ENCODE measurements around the gene CRK.
"Not testable (repeated sequence)": the region's sequence is repeated elsewhere in the genome, so short reads cannot be mapped to it uniquely, and the experiment has no call there.

Gene CRK

DNA sequence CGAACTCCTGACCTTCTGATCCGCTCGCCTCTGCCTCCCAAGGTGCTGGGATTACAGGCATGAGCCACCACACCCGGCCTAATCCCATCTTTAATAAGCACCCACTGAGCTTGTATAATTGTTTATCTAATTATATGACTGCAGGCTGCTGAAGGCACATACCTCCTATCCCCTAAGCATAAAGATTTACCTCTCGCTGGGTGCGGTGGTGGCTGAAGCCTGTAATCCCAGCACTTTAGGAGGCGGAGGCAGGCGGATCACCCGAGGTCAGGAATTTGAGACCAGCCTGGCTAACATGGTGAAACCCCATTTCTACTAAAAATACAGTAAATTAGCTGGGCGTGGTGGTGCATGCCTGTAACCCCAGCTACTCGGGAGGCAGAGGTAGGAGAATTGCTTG, 35.9 kb downstream of the CRK start:
- no peak for DNase-seq

DNA sequence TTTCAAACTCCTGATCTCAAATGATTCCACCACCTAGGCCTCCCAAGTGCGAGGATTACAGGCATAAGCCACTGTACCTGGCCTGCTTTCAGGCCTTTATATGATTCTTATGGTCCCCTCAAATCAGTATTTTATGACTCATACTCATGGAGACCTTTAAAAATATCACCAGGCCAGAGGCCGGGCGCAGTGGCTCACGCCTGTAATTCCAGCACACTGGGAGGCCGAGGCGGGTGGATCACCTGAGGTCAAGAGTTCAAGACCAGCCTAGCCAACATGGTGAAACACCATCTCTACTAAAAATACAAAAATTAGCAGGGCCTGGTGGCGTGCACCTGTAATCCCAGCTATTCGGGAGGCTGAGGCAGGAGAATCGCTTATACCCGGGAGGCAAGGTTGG, 37.6 kb downstream of the CRK start:
- not testable (repeated sequence) for DNase-seq

DNA sequence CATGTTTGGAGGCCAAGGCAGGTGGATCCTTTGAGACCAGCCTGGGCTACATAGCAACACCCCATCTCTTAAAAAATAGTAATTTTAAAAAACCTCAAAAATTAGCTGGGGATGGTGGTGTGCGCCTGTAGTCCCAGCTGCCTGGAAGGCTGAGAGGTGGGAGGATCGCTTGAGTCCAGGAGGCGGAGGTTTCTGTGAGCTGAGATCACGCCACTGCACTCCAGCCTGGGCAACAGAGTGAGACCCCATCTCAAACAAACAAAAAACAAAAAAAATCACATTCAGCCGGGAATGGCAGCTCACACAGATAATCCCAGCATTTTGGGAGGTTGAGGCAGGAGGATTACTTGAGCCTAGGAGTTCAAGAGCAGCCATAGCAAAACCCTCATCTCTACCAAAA, 39.6 kb downstream of the CRK start:
- DNase-seq, result no peak

DNA sequence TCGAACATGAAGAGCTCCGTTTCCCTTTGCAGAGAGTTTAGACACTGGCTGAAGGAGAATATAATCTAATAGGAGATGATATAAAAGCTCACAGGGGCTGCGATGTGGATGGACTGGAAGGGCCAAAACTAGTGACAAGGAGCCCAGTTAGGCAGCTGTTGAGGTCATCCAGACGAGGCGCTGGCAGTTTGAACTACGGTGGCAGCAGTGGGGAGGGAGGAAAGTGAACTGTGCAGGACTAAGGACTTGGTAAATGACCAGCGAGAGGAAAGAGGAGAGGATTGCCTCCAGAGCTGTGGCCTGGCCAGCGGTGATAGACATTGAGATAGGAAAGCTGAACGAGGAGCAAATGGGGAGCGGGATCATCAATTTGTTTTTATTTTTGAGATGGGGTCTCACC, 41.4 kb downstream of the CRK start:
- no peak for DNase-seq

DNA sequence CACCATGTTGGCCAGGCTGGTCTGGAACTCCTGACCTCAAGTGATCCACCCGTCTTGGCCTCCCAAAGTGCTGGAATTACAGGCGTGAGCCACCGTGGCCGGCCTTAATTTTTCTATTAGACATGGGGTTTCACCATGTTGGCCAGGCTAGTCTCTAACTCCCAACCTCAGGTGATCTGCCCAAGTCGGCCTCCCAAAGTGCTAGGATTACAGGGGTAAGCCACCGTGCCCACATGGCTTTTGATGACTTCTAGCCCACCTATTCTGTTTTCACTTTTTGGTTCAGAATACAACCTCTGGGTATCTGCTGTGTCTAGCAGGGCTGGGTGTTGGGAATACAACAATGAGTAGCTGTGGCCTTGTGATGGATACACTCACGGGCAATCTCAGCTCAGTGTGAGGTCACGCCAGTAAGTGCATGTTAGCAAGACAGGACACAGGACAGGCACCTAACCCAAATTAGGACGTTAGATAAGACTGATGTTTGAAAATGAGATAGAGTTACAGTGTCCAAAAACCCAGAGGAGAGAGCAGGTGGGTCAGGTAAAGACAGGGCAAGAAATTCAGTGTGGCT, 41.9 kb downstream of the CRK start:
- DNase-seq, result no peak

DNA sequence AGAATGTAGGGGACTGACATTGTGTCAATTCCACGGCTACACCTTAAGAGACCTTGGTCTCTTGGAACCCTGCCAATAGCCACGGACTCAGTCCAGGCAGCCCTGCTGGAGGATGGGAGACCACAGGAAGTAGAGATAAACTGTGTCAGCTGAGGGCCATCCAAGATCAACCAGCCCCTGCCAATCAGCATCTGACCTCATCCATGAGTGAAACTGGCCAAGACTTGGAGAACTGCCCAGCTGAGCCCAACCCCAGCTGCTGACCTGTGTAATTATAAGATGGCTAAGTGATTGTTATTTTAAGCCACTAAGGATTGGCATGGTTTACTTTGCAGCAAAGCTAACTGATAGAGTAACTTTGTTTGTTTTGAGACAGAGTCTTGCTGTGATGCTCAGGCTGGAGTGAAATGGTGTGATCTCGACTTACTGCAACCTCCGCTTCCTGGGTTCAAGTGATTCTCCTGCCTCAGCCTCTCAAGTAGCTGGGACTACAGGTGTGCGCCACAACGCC, 42.7 kb downstream of the CRK start:
- DNase-seq, result no peak

DNA sequence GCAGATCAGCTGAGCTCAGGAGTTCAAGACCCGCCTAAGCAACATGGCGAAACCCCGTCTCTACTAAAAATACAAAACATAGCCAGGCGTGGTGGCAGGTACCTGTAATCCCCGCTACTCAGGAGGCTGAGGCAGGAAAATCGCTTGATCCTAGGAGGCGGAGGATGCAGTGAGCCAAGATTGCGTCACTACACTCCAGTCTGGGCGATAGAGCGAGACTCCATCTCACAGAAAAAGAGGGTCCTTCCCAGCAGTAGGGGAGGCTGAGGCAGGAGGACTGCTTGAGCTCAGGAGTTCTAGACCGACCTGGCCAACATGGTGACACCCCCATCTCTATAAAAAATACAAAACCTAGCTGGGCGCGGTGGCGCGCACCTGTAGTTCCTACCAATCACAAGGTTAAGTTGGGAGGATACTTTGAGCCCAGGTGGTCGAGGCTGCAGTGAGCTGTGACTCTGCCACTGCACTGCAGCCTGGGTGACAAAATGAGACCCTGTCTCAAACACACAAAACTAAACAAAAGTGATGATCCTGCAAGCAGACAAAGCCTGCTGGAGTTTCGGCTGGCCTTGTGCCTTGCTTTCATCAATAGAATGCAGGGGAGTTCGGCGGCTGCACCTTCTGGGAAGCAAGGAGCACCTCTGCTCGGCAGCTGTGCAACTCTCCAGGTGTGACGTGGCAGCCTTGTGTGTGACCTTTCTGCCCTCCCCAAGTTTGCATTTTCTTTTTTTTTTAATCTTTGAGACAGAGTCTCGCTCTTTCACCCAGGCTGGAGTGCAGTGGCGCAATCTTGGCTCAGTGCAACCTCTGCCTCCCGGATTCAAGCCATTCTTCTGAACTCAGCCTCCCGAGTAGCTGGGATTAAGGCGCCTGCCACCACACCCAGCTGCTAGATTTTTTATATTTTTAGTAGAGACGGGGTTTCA, 43.6 kb downstream of the CRK start:
- no peak for DNase-seq

DNA sequence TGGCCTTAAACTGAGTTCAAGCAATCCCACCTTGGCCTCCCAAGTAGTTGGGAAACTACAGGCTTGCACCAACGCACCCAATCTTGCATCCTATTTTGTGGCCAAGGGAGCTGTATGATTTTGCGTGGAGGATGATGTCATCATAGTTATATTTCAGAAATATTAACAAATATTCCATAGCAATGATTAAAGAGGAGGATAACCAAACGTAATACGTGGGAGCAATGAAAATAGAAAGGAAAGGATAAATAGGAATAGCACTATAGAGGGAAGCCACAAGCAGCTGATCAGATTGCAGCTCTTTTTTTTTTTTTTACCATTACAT, 53.8 kb downstream of the CRK start:
- no peak for DNase-seq

DNA sequence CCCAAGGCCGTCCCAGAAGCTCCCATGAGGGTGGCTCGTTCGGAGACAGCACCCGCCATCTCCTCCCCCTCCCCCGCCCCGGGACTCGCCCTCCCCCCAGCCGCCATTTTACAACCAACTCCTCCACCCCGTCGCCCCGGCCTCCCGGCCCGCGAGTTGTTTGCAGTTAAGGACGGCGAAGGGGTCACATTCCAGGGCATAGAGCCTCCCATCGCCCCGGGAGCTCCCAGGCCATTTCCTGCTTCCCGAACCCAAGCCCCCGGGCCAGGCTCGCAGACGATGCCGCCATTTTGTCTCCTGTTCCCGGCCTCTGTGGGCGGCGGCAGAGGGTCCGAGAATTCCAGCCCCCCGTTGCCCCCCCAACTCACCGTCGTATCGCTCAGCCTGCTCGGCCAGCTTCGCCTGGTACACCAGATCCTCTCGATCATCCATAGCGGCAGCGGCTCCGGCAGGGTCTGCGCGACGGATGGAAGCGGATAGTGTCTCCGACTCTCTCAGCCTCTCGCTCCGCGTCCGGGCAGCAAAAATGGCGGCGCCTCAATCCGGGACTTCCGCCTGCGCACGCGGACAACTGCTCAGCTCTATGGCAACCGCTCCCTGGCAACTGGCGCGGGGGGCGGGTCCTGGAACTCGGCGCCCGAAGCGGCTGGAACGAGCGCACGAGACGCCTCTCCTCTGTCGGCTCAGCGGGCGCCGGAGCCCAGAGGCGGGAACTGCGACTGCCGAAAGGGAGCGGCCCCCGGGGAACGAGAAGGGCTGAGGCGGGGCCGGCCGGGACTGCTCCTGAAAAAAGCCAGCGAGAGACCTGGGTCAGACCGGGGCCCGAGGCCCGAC, 56.1 kb downstream of the CRK start, which contains the start of gene YWHAE:
Gene YWHAE (minus strand): TSS at position 544 of the 834 bp plus-strand sequence. CDS start 112 bp downstream, at position 432.
- peak; percentile 98 for DNase-seq

DNA sequence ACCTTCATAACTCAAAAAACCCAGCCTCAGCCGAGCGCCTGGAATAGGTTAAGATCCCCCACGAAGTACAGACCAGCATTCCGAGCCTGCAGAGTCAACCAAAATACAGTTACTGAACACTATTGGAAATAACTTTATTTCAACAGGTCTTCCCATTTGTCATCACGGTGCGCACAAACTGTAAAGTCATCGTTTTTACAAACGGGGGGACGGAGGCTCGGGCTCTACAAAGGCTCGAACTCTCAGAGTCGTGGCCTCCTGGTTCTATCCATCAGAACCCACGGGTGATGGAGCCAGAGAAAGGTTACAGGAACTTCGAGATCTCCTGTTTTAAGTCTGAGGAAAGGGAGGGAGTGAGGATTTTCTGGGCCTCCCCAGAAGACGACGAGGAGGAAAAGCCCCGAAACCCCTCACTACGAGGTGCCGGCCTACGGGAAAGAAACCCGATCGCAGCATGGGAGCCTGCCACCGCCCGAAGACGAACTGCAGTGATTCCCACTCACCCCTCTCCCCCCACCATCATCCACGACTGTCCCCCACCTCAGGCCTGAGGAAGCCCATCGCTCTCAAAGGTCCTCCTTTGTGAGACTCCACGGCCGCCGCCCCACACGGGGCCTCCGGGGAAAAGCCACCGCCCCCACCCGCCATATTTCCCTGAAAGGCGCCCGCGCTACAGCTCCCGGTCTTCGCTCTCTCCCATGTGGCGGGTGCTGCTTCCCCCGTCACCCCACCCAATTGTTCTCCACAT, 56.9 kb downstream of the CRK start:
- no peak for DNase-seq

DNA sequence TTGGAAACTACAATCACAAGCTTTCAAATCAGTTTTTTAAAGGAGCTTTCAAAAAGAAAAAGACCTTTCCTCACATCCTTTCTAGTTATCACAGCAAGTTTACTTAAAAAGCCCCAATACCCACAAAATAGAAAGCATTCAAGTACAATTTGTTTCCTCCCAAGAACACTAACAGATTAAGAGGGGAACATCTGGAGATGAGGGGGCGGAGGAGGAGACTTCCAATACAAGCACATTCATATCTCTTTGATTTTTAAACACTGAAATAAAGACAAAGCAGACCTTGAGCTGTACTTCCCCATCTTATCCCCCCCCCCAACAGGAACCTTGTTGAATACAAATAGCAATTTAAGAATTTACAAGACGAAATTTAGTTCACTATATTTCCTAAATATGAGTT, 58.0 kb downstream of the CRK start:
- DNase-seq, result no peak

DNA sequence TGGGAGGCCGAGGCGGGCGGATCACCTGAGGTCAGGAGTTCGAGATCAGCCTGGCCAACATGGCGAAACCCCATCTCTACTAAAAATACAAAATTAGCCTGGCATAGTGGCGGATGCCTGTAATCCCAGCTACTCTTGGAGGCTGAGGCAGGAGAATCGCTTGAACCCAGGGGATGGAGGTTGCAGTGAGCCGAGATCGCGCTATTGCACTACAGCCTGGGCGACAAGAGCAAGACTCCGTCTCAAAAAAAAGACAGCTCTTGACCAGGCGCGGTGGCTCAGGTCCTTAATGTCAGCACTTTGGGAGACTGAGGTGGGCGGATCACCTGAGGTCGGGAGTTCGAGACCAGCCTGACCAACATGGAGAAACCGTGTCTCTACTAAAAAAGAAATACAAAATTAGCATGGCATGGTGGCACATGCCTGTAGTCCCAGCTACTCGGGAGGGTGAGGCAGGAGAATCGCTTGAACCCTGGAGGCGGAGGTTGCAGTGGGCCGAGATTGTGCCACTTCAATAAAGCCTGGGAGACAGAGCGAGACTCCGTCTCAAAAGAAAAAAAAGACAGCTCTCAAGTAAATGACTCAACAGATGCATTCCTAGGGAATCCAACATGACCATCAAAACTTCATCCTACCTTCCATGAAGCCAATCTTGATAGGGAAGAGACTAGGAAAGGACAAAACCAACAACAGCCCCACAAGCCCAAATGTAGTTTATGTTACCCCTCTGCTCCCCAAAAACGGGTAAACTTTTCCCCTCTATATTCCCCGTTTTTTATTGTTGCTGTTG, 60.0 kb downstream of the CRK start:
- not testable (repeated sequence) for DNase-seq

DNA sequence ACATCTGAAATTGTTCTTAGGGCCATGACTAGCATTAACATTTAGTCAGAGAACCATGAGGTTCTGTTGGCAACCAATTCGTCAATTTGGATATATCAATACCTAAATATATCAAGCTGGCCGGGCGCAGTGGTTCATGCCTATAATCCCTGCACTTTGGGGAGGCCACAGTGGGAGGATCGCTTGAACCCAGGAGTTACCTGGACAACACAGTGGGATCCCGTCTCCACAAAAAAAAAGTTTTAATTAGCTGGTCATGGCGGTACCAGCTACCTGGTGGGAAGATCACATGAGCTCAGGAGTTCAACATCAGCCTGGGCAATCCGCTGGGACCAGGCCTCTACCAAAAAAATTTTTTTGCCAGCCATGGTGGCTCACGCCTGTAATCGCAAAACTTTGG, 64.5 kb downstream of the CRK start:
- DNase-seq, result no peak

DNA sequence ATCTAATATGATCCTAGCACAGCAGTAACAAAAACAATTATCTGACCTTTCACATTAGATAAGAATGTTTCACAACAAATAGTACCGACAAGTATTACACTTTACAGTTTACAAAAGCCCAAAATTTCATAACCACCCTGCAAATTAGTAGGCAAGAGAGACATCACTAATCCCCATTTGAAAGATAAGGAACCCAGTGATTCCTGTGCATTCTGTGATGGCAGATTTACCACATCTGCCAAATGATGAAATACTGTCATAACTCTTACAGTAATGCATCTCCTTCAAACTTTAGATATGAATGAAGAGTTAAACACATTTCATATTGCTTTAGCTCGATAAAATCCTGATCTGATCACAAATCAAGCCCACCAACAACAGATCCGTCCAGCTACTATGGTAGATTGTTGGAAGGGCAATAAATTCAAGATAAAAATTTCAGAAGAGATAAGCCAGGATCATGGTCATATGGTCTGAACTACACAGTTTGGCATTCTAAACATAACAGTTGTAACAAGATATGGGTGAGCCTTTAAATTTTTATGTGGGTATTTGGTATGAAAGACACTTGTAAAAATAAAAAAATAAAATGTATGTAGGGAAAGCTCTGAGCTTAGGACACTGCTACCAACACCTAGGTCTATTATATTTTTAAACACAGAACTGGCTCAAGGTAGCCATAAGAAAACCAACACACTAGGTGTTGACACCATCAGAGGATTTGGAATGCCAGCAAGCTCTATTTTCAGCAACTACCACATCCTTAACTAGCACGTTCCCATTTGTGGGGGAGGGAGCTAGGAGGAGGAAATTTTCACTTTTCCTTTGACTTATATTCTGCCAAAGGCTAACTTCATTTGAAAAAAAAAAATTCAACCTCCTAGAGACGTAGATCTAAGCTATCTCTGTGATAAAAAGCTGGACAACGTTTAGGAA, 65.3 kb downstream of the CRK start:
- DNase-seq, result no peak

DNA sequence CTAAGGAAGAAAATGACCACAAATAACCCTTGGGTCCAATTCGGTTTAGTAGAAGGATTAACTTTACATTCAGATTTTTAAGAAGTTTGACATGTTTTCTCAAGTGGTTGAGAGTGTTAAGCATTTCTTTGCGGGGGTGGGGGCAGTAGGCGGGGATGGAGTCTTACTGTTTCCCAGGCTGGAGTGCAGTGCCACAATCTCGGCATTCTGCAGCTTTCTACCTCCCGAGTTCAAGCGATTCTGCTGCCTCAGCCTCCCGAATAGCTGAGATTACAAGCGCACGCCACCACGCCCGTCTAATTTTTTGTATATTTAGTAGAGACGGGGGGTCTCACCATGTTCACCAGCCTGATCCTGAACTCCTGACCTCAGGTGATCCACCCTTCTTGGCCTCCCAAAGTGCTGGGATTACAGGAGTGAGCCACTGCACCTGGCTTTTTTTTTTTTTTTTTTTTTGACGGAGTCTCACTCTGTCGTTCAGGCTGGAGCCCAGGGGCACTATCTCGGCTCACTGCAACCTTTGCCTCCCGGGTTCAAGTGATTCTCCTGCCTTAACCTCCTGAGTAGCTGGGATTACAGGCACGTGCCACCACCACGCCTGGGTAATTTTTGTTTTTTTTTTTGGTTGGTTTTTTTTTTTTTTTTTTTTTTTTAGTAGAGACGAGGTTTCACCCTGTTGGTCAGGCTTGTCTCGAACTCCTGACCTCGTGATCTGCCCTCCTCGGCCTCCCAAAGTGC, 68.4 kb downstream of the CRK start:
- DNase-seq, result not testable (repeated sequence)

DNA sequence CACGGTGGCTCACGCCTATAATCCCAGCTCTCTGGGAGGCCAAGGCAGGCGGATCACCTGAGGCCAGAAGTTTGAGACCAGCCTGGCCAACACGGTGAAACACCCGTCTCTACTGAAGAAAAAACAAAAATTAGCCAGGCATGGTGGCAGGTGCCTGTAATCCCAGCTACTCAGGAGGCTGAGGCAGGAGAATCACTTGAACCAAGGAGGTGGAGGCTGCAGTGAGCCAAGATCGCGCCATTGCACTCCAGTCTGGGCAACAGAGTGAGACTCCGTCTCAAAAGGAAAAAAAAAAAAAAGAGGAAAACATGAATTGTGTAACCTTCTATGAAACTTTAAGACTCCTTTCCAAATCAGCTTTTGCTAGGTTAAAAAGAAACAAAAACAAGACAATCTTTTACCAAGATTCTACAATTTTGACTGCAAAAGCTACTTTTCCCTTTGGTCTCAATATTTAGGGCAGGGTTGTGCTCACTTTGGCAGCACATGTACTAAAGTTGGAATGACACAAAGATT, 69.3 kb downstream of the CRK start:
- DNase-seq, result not testable (repeated sequence)

DNA sequence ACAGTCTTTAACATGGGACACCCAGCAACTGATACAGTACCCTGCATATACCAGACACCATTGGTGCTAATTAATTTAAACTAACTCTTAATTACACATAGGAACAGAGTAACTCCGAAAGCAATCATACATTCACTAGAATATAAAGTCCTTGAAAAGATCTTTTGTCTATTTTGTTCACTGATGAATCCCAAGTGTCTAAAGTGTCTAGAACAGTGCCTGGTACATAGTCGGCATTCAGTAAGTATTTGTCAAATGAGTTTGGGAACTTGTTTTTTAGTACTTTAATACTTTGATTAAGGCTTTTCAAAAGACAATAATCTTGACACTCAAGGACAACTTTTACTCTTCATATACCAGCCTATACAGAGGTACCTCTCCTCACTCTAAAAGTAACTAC, 69.8 kb downstream of the CRK start:
- DNase-seq, result no peak

DNA sequence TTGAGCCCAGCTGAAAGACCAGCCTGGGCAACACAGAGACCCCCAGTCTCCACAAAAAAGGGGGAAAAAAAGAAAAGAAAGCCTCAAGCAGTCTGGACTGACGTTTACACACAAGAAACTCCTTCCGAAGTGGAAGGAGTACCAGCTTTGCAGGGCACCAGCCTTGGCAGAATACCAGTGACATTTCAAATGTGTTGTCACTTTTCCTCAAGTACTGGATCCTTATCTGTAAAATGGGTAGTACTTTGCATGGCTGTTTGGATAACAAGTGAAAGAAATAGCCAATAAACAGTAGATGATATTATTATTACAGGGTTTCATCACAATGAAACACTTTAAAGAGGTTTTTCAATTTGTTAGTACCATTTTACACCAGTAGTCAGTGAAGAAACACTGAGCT, 70.2 kb downstream of the CRK start:
- DNase-seq, result no peak

DNA sequence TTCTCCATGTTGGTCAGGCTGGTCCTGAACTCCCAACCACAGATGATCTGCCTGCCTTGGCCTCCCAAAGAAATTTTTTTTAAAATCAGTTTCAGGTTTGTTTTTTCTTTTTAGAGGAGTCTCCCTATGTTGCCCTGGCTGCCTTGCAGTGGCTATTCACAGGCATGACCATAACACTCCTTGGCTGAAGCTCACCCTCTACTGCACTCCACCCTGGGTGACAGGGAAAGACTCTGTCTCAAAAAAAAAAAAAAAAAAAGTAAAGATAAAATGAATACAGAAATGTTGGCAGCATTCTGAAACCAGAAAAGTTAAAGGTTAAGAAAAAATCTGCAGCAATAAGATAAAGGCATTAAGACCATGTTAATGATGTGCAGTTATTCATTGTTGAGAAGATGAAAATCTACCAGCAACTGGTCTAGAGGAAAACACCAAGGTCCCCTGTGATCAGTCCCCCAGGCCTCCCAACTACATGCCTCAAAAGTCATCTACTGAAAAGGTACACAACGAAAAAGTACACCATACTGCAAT, 71.1 kb downstream of the CRK start:
- no peak for DNase-seq
